IMR-90 (cell line): ENCODE data around the gene MYH16. TPM values are rescaled to one million over a fixed set of nuclear protein-coding genes. Genes with fewer than 3 reads are reported as not detected.

Experiments
- ATAC-seq: fragments of 200-7000 bp; cut with Tn5 transposase; 2 replicates; pipeline ENCODE4 v1.9.1; 2020; ENCODE audit warnings: low read depth, mild to moderate bottlenecking, moderate library complexity
- BruUV-seq: library from RNA; stranded (reverse); fragments of 400-500 nt; replicated peaks from 2 replicates; lab custom pipeline; 2021; lab: Mats Ljungman, UMichigan
- CTCF ChIA-PET: fragments of 300-600 bp; formaldehyde crosslinking; extraction: SDS; loops from one replicate; lab custom pipeline; 2021; ENCODE audit warnings: antibody characterized with exemption; lab: Yijun Ruan, JAX
- POLR2A ChIA-PET: fragments of 300-600 bp; sonication (Branson Sonifier 250); formaldehyde crosslinking; loops from one replicate; lab custom pipeline; 2022; ENCODE audit warnings: antibody characterized with exemption; ENCODE audit not compliant: unreplicated experiment; lab: Charles Lee
- DNase-seq: peaks from one replicate; pipeline ENCODE4 v3.0.0; 2013
- H2AFZ ChIP-seq: replicated peaks from 2 replicates; pipeline ENCODE3; 2013; ENCODE audit warnings: low read length, mild to moderate bottlenecking; ENCODE audit not compliant: poor library complexity
- H2AK5ac ChIP-seq: 2 replicates; pipeline ENCODE4 v1.6.1; 2013; ENCODE audit warnings: low read depth, low read length, inconsistent platforms
- H2AK9ac ChIP-seq: replicated peaks from 2 replicates; pipeline ENCODE3; 2013; ENCODE audit warnings: mild to moderate bottlenecking, low read depth, low read length, moderate library complexity; ENCODE audit not compliant: poor library complexity
- H2BK120ac ChIP-seq: 2 replicates; pipeline ENCODE4 v1.6.1; 2013; ENCODE audit warnings: low read depth, low read length, inconsistent platforms
- H2BK15ac ChIP-seq: 3 replicates; pipeline ENCODE4 v1.6.1; 2013; ENCODE audit warnings: low read depth, low read length, inconsistent platforms
- H2BK20ac ChIP-seq: 2 replicates; pipeline ENCODE4 v1.6.1; 2013; ENCODE audit warnings: low read depth, mild to moderate bottlenecking, inconsistent platforms, low read length, moderate library complexity
- H2BK5ac ChIP-seq: 2 replicates; pipeline ENCODE4 v1.6.1; 2013; ENCODE audit warnings: mild to moderate bottlenecking, low read depth, low read length, inconsistent platforms; ENCODE audit not compliant: poor library complexity, severe bottlenecking
- H3K14ac ChIP-seq: replicated peaks from 2 replicates; pipeline ENCODE4 v1.6.1; 2013; ENCODE audit warnings: low read depth, low read length, inconsistent platforms
- H3K18ac ChIP-seq: 2 replicates; pipeline ENCODE4 v1.6.1; 2013; ENCODE audit warnings: low read depth, low read length, control low read depth
- H3K23ac ChIP-seq: 2 replicates; pipeline ENCODE4 v1.6.1; 2013; ENCODE audit warnings: low read depth, low read length, inconsistent platforms
- H3K27ac ChIP-seq: 2 replicates; pipeline ENCODE4 v1.5.1; 2013; ENCODE audit warnings: mild to moderate bottlenecking, control low read depth, low read length; ENCODE audit not compliant: insufficient read depth
- H3K27me3 ChIP-seq: 2 replicates; pipeline ENCODE4 v1.6.1; 2013; ENCODE audit warnings: low read length; ENCODE audit not compliant: control insufficient read depth, insufficient read depth
- H3K36me3 ChIP-seq: 2 replicates; pipeline ENCODE4 v1.6.1; 2013; ENCODE audit warnings: low read length, mixed read lengths; ENCODE audit not compliant: control insufficient read depth, insufficient read depth
- H3K4ac ChIP-seq: 2 replicates; pipeline ENCODE4 v1.6.1; 2013; ENCODE audit warnings: low read depth, low read length, inconsistent platforms
- H3K4me1 ChIP-seq: 2 replicates; pipeline ENCODE4 v1.6.1; 2013; ENCODE audit warnings: low read length, mixed read lengths; ENCODE audit not compliant: control insufficient read depth, insufficient read depth
- H3K4me2 ChIP-seq: 2 replicates; pipeline ENCODE4 v1.6.1; 2013; ENCODE audit warnings: low read depth, mild to moderate bottlenecking, control low read depth, low read length, moderate library complexity
- H3K4me3 ChIP-seq: 2 replicates; pipeline ENCODE4 v1.5.1; 2013; ENCODE audit warnings: low read depth, mild to moderate bottlenecking, control low read depth, low read length, moderate library complexity; ENCODE audit not compliant: insufficient read depth
- H3K56ac ChIP-seq: 2 replicates; pipeline ENCODE4 v1.6.1; 2013; ENCODE audit warnings: low read length, inconsistent platforms; ENCODE audit not compliant: insufficient read depth; ENCODE audit errors: extremely low read depth
- H3K79me1 ChIP-seq, 2 experiments: 2 replicates each; pipeline ENCODE4 v1.6.1; 2013; ENCODE audit warnings: low read length in 2 of 2, inconsistent platforms in 1 of 2, low read depth in 1 of 2
- H3K9ac ChIP-seq: 2 replicates; pipeline ENCODE4 v1.6.1; 2013; ENCODE audit warnings: low read depth, low read length, control low read depth
- H3K9me1 ChIP-seq: 2 replicates; pipeline ENCODE4 v1.6.1; 2013; ENCODE audit warnings: low read length, inconsistent platforms; ENCODE audit not compliant: insufficient read depth
- H3K9me3 ChIP-seq: 2 replicates; pipeline ENCODE4 v1.6.1; 2013; ENCODE audit warnings: low read length; ENCODE audit not compliant: control insufficient read depth, insufficient read depth
- H4K20me1 ChIP-seq: 2 replicates; pipeline ENCODE4 v1.6.1; 2013; ENCODE audit warnings: low read length, inconsistent platforms; ENCODE audit not compliant: insufficient read depth
- H4K5ac ChIP-seq: 2 replicates; pipeline ENCODE4 v1.6.1; 2013; ENCODE audit warnings: mild to moderate bottlenecking, low read depth, low read length, control low read depth
- H4K8ac ChIP-seq, 2 experiments: 2 replicates each; pipeline ENCODE4 v1.6.1; 2013; ENCODE audit warnings: low read depth in 2 of 2, low read length in 2 of 2, control low read depth in 1 of 2, inconsistent platforms in 1 of 2
- H4K91ac ChIP-seq: 2 replicates; pipeline ENCODE4 v1.6.1; 2013; ENCODE audit warnings: low read depth, low read length, inconsistent platforms; ENCODE audit not compliant: insufficient read depth
- CEBPB ChIP-seq: IDR thresholded peaks from 2 replicates; pipeline ENCODE4 v1.6.1; 2012; ENCODE audit warnings: low read depth, low read length, improper control_type of control experiment
- WGBS, 2 experiments: methylation state at CpG; one replicate each; pipeline versions ENCODE4 v1.1.5 to v1.1.7; 2013; ENCODE audit warnings: missing lambda C conversion rate in 2 of 2; ENCODE audit not compliant: insufficient read length in 1 of 2; ENCODE audit errors: extremely low coverage in 2 of 2; 5-methylcytosine and 5-hydroxymethylcytosine counted together
- dilution Hi-C: fragments of 300-500 bp; cut with HindIII; formaldehyde crosslinking; loops from one replicate; pipeline ENCODE4 v1.14.3; 2018; ENCODE audit warnings: low sequenced_read_pairs; ENCODE audit not compliant: unreplicated experiment
- in situ Hi-C: fragments of 300-500 bp; cut with MboI; formaldehyde crosslinking; loops from 3 replicates; pipeline ENCODE4 v1.14.3; 2019; ENCODE audit warnings: low sequenced_read_pairs, inconsistent platforms, mixed read lengths
- intact Hi-C: fragments of 100-400 bp; cut with micrococcal nuclease; formaldehyde crosslinking; loops from 2 replicates; pipeline ENCODE4 v1.10.0; 2022
- polyA plus RNA-seq, 3 experiments: library from polyadenylated mRNA; depleted of rRNA; stranded (reverse); fragments of >200 nt; gene quantifications; 2 replicates each; pipeline ENCODE4 v1.2.3, GENCODE V29; 2012; ENCODE audit warnings: low replicate concordance in 1 of 3
- total RNA-seq: library from RNA; depleted of rRNA; stranded (reverse); fragments of >200 nt; gene quantifications from 2 replicates; pipeline ENCODE4 v1.2.3, GENCODE V29; 2012
- TF ChIP-seq, protein P1 (sequence below): fragments of 150-350 bp; IDR thresholded peaks from 2 replicates; pipeline ENCODE4 v1.6.1; 2017; ENCODE audit warnings: mild to moderate bottlenecking, antibody characterized with exemption, low read length, low read depth

Gene MYH16
- total and polyA plus RNA-seq, 2 of the 4 experiments (the other 2 are of a cell fraction) = 0.09 to 0.18 TPM

DNA sequence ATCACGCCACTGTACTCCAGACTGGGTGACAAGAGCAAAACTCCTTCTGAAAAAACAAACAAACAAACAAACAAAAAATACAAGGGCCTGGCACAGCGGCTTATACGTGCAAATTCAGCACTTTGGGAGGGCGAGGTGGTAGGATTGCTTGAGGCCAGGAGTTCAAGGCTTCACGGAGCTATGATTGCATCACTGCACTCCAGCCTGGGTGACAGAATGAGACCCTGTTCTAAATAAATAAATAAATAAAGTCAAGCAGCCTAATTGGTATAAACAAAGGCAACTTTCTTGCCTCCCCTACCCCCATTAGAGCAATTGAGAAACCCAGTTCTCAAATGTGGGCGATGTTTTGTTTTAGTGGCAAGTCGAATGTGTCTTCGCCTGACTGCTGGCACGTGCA lies 38.5 kb upstream of the MYH16 start:
- no peak overlapping the region for H2BK20ac ChIP-seq
- H3K4ac ChIP-seq = no peak overlapping the region
- no peak overlapping the region for H2AK5ac ChIP-seq
- H2AFZ ChIP-seq = no peak overlapping the region
- H2BK120ac ChIP-seq = no peak overlapping the region
- no peaks in the 10 kb centered on the region for H4K20me1 ChIP-seq
- no peak overlapping the region for H2BK5ac ChIP-seq
- ChIA-PET POLR2A (no interaction called here), CTCF (no interaction called here)
- no peak overlapping the region for H3K4me3 ChIP-seq
- ATAC-seq (no peak), DNase-seq (no peak)
- no peak overlapping the region for H4K91ac ChIP-seq
- H3K36me3 ChIP-seq = no peaks in the 10 kb centered on the region
- H3K4me1 ChIP-seq = no peaks in the 10 kb centered on the region
- H3K14ac ChIP-seq = no peak overlapping the region
- no peak overlapping the region for H2BK15ac ChIP-seq
- H3K23ac ChIP-seq = no peak overlapping the region
- H3K9ac ChIP-seq = no peak overlapping the region
- H4K8ac ChIP-seq = no peak overlapping the region
- H3K27me3 ChIP-seq = peaks cover 2% of the 10 kb centered on the region; the same call in 1 of the 2 replicates
- H3K4me2 ChIP-seq = no peak overlapping the region
- no peaks in the 10 kb centered on the region for H3K79me1 ChIP-seq
- H4K5ac ChIP-seq = no peak overlapping the region
- intact Hi-C loops (no loop called here), in situ Hi-C loops (no loop called here), dilution Hi-C loops (no loop called here)
- no TSS peak for BruUV-seq
- 0 out of 2 replicates have a peak, but pooled peaks have one; percentile 7 for TF ChIP-seq CEBPB
- TF ChIP-seq, protein P1, sequence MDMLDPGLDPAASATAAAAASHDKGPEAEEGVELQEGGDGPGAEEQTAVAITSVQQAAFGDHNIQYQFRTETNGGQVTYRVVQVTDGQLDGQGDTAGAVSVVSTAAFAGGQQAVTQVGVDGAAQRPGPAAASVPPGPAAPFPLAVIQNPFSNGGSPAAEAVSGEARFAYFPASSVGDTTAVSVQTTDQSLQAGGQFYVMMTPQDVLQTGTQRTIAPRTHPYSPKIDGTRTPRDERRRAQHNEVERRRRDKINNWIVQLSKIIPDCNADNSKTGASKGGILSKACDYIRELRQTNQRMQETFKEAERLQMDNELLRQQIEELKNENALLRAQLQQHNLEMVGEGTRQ = no peak
- no peak overlapping the region for H3K56ac ChIP-seq
- peaks cover 3% of the 10 kb centered on the region; the same call in 1 of the 2 replicates for H3K9me3 ChIP-seq
- 100% methylated on average over 1 of the region's 9 CpGs; no CpG with 5 or more reads in 1 of the 2 experiments for WGBS, 2 experiments
- H2AK9ac ChIP-seq = no peak overlapping the region
- H3K18ac ChIP-seq = no peak overlapping the region
- no peaks in the 10 kb centered on the region for H3K9me1 ChIP-seq
- H3K27ac ChIP-seq = no peak overlapping the region
